Neutrophil (primary cell): ENCODE results near the gene ACSM3.

Source experiments
- H3K27ac ChIP-seq: fragments of 200-600 bp; sonication (generic); 2 replicates; pipeline ENCODE4 v1.5.1; 2016; ENCODE audit warnings: mild to moderate bottlenecking, moderate library complexity
- H3K27me3 ChIP-seq: fragments of 200-600 bp; sonication (generic); 2 replicates; pipeline ENCODE4 v1.6.0; 2016; ENCODE audit warnings: mild to moderate bottlenecking
- H3K36me3 ChIP-seq: fragments of 200-600 bp; sonication (generic); 2 replicates; pipeline ENCODE4 v1.5.1; 2017
- H3K4me1 ChIP-seq, 2 experiments: fragments of 200-600 bp in 1 of 2; sonication (generic) in 1 of 2; 1 replicate in 1 of 2; 2 replicates in 1 of 2; pipeline versions ENCODE4 v1.5.1 to v1.6.1; 2013 to 2016; ENCODE audit warnings: low read depth in 1 of 2, low read length in 1 of 2, mild to moderate bottlenecking in 1 of 2, moderate library complexity in 1 of 2; ENCODE audit not compliant: control insufficient read depth in 1 of 2, insufficient read depth in 1 of 2
- H3K4me3 ChIP-seq, 2 experiments: fragments of 200-600 bp in 1 of 2; sonication (generic) in 1 of 2; 1 replicate in 1 of 2; 2 replicates in 1 of 2; pipeline ENCODE4 v1.5.1; 2013 to 2016; ENCODE audit warnings: low read depth in 1 of 2, low read length in 1 of 2, mild to moderate bottlenecking in 1 of 2, moderate library complexity in 1 of 2
- H3K9me3 ChIP-seq: fragments of 200-600 bp; sonication (generic); 2 replicates; pipeline ENCODE4 v1.5.1; 2016
- TF ChIP-seq, protein P1 (sequence below): fragments of 200-600 bp; sonication (generic); IDR thresholded peaks from 2 replicates; pipeline ENCODE4 v1.5.1; 2016; ENCODE audit warnings: antibody characterized with exemption

The ACSM3 gene

DNA sequence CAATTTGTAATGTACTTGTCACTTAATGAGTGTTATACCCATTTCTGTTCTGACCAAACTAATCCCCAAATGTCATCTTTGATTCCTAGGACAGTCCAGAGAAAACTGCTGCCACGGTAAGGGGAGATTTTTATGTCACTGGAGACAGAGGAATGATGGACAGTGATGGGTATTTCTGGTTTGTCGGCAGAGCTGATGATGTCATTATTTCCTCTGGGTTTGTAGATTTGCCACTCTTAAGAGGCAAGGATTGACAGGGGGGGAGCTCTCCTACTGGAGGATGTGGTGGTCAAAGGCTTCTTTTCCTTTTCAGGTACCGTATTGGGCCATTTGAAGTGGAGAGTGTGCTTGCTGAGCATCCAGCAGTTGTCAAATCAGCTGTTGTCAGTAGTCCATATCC is 34.7 kb upstream of the ACSM3 start:
- no peak overlapping the region for H3K4me3 ChIP-seq
- H3K27me3 ChIP-seq, result no peaks in the 10 kb centered on the region
- H3K9me3 ChIP-seq, result no peaks in the 10 kb centered on the region
- peaks cover 7% of the 10 kb centered on the region for H3K36me3 ChIP-seq
- no peaks in the 10 kb centered on the region for H3K4me1 ChIP-seq
- TF ChIP-seq, protein P1, sequence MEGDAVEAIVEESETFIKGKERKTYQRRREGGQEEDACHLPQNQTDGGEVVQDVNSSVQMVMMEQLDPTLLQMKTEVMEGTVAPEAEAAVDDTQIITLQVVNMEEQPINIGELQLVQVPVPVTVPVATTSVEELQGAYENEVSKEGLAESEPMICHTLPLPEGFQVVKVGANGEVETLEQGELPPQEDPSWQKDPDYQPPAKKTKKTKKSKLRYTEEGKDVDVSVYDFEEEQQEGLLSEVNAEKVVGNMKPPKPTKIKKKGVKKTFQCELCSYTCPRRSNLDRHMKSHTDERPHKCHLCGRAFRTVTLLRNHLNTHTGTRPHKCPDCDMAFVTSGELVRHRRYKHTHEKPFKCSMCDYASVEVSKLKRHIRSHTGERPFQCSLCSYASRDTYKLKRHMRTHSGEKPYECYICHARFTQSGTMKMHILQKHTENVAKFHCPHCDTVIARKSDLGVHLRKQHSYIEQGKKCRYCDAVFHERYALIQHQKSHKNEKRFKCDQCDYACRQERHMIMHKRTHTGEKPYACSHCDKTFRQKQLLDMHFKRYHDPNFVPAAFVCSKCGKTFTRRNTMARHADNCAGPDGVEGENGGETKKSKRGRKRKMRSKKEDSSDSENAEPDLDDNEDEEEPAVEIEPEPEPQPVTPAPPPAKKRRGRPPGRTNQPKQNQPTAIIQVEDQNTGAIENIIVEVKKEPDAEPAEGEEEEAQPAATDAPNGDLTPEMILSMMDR, result no peak
- no peak overlapping the region for H3K27ac ChIP-seq

GRCh38 chr16:20734056-20734455 is 29.8 kb upstream of the ACSM3 start:
- peaks cover 39% of the 10 kb centered on the region for H3K36me3 ChIP-seq
- H3K27me3 ChIP-seq, result no peaks in the 10 kb centered on the region
- no peak overlapping the region for H3K27ac ChIP-seq
- no peak overlapping the region for H3K4me3 ChIP-seq
- H3K4me1 ChIP-seq, result no peaks in the 10 kb centered on the region
- H3K9me3 ChIP-seq, result no peaks in the 10 kb centered on the region
- TF ChIP-seq, protein P1, result no peak

DNA sequence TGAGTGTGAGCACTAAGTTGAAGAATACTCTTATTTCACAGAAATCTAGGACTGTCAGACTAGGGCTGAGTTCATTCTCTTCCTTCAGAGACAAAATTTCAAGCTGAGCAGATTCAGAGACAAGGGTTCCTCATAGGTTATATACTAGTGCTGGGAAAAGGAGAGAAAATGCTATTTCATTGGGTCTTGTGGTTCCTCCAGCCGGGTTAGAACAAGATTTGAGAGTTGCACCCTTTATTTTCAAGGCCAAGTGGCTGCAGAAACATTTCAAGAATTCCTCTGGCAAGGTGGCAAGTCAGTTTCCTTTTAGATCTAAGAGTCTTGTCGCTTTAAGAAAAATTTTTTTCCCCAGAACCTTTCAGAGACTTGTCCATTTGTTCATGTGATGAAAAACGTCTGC is 29.0 kb upstream of the ACSM3 start:
- TF ChIP-seq, protein P1, result no peak
- Histone ChIP-seq H3K27me3 (no peaks in the 10 kb centered on the region), H3K27ac (no peak overlapping the region), H3K36me3 (peaks cover 36% of the 10 kb centered on the region), H3K4me3 (no peak overlapping the region), H3K9me3 (no peaks in the 10 kb centered on the region), H3K4me1 (no peaks in the 10 kb centered on the region)

- no peaks in the 10 kb centered on the region for H3K9me3 ChIP-seq
- peaks cover 36% of the 10 kb centered on the region for H3K36me3 ChIP-seq
- no peaks in the 10 kb centered on the region for H3K27me3 ChIP-seq
- H3K27ac ChIP-seq, result no peak overlapping the region
- TF ChIP-seq, protein P1, result no peak
- peaks cover 5 to 7% of the 10 kb centered on the region in 2 experiments for H3K4me1 ChIP-seq
- H3K4me3 ChIP-seq, result no peak overlapping the region
Observed at GRCh38 chr16:20735490-20735889, 28.3 kb upstream of the ACSM3 start.

DNA sequence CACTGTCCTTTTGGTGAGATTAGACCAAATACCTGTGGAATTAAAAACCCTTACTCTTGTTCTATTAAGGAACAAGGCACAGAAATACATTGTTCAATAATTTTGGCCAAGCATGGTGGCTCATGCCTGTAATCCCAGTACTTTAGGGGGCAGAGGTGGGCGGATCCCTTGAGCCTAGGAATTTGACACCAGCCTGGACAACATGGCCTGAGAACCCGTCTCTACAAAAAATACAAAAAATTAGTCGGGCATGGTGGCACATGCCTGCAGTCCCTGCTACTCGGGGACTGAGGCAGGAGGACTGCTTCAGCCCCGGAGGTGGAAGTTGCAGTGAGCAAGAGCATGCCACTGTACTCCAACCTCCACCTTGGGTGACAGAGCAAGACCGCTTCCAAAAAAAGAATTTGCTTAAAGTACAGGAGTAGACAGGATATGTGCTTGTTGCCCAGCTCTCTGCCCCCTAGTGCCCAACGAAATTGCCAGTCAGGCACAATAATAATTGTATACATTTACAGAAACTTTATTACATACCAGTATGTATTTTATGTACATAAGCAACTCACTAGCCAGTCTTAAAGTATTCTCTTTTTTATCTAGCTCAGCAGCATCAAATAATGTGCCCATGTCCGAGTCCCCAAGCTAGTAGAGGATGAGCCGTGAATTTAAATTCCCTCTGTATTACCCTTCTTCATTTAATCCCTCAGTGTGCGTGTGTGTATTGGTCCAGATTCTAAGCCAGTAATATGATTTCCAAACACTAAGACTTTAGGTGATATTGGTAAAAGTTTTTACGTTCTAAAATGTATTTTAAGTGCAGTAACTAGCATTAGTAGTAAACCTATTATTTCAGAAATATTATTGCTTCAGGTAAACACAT is 23.6 kb upstream of the ACSM3 start:
- Histone ChIP-seq H3K27ac (peak overlapping the region; percentile 94), H3K27me3 (no peaks in the 10 kb centered on the region), H3K36me3 (peaks cover 28% of the 10 kb centered on the region), H3K9me3 (no peaks in the 10 kb centered on the region), H3K4me3 (peak overlapping the region; percentile 99), H3K4me1 (peaks cover 22 to 25% of the 10 kb centered on the region in 2 experiments)
- TF ChIP-seq, protein P1, result no peak
